ENCODE results near the gene GMPPA. TPM values are rescaled to one million over a fixed set of nuclear protein-coding genes. Genes with fewer than 3 reads are reported as not detected.

Gene GMPPA
- total RNA-seq, 1 donor from 2014 or later: 23.2 TPM

DNA sequence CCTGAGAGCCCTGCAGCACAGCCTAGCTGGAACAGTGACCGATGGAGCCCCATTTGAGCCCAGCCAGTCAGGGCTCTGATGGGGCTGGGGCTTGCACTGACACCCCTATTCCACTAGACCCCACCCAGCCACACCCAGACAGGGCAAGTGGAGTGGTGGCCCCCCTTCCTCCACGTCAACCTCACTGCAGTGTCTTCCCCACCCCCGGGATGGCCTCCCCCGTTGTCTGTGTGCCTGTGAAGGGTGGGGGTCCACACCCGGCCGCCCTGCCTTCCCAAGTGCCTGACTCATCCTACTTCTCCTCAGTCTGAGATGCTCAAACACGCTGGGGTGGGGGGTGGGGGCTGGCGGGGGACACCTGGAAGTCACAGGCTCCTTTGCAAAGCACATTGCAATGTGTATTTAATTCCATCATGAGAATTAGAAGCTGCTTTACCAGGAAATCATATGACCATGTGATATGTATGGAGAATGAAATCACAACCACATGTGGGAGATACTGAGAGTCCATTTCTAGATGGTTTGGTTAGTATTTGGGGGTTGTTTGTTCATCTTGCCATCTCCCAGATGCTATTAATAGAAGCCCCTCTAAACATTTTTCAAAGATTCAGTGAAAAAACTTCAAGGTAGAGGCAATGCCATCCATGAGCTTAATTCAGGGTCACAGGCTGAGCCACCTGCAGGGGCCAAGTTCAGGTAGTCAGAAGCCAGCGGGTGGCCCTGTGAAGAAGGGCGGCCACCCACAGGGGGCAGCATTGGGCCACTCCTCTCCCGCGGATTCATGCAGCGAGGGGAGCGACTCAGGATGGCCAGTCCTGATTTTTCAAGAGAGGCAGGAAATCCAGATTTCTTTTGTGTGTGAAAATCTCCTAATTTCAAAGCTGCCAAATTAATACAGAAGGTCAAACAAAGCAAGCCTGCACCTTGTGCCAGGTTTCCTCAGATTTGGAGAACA, 22.7 kb upstream of the GMPPA start:
- DNase-seq: peak; percentile 89
- H3K27ac Mint-ChIP-seq (ENCODE audit: unreplicated experiment): peak overlapping the region; percentile 78
- H3K27me3 Mint-ChIP-seq (ENCODE audit: unreplicated experiment): peaks cover 14% of the 10 kb centered on the region
- no peaks in the 10 kb centered on the region for H3K9me3 Mint-ChIP-seq (ENCODE audit: unreplicated experiment)
- TF ChIP-seq, protein P1, sequence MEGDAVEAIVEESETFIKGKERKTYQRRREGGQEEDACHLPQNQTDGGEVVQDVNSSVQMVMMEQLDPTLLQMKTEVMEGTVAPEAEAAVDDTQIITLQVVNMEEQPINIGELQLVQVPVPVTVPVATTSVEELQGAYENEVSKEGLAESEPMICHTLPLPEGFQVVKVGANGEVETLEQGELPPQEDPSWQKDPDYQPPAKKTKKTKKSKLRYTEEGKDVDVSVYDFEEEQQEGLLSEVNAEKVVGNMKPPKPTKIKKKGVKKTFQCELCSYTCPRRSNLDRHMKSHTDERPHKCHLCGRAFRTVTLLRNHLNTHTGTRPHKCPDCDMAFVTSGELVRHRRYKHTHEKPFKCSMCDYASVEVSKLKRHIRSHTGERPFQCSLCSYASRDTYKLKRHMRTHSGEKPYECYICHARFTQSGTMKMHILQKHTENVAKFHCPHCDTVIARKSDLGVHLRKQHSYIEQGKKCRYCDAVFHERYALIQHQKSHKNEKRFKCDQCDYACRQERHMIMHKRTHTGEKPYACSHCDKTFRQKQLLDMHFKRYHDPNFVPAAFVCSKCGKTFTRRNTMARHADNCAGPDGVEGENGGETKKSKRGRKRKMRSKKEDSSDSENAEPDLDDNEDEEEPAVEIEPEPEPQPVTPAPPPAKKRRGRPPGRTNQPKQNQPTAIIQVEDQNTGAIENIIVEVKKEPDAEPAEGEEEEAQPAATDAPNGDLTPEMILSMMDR (IDR thresholded peaks at IDR 0.05; ENCODE audit: partially characterized antibody, unreplicated experiment): peak; percentile 87
- H3K36me3 Mint-ChIP-seq (ENCODE audit: unreplicated experiment): no peaks in the 10 kb centered on the region
- H3K4me1 Mint-ChIP-seq (ENCODE audit: low read depth, unreplicated experiment): peaks cover 9% of the 10 kb centered on the region
- H3K4me3 Mint-ChIP-seq (ENCODE audit: unreplicated experiment): peak overlapping the region; percentile 81

- peaks cover 16% of the 10 kb centered on the region for H3K27me3 Mint-ChIP-seq (ENCODE audit: unreplicated experiment)
- TF ChIP-seq, protein P1 (IDR thresholded peaks at IDR 0.05; ENCODE audit: partially characterized antibody, unreplicated experiment): no peak
- H3K4me3 Mint-ChIP-seq (ENCODE audit: unreplicated experiment): peak overlapping the region; percentile 81
- no peaks in the 10 kb centered on the region for H3K36me3 Mint-ChIP-seq (ENCODE audit: unreplicated experiment)
- H3K9me3 Mint-ChIP-seq (ENCODE audit: unreplicated experiment): no peaks in the 10 kb centered on the region
- H3K4me1 Mint-ChIP-seq (ENCODE audit: low read depth, unreplicated experiment): peaks cover 8% of the 10 kb centered on the region
- H3K27ac Mint-ChIP-seq (ENCODE audit: unreplicated experiment): peak overlapping the region; percentile 78
- peak; percentile 89 for DNase-seq
These were observed 22.0 kb upstream of the GMPPA start for GRCh38 chr2:219476652-219477151.

DNA sequence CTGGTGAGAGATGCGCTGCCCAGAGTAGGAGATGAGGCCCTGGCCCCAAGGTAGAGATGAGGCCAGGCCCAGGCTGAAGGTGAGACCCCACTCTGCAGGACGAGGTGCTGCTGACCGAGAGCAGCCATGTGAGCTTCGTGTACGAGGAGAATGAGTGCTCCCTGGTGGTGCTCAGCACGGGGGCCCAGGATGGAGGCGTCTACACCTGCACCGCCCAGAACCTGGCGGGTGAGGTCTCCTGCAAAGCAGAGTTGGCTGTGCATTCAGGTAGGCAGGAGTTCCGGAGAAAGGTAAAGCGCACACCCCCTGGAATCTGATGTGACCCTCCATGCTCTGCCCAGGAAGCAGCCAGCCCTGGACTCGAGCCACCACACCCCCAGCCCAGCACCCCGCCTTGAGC, 21.5 kb upstream of the GMPPA start:
- TF ChIP-seq, protein P1 (IDR thresholded peaks at IDR 0.05; ENCODE audit: partially characterized antibody, unreplicated experiment): no peak
- Mint-ChIP-seq H3K9me3 (ENCODE audit: unreplicated experiment) (no peaks in the 10 kb centered on the region), H3K27ac (ENCODE audit: unreplicated experiment) (peak overlapping the region; percentile 78), H3K27me3 (ENCODE audit: unreplicated experiment) (peaks cover 16% of the 10 kb centered on the region), H3K36me3 (ENCODE audit: unreplicated experiment) (no peaks in the 10 kb centered on the region), H3K4me3 (ENCODE audit: unreplicated experiment) (no peak overlapping the region), H3K4me1 (ENCODE audit: low read depth, unreplicated experiment) (peaks cover 8% of the 10 kb centered on the region)
- no peak for DNase-seq

DNA sequence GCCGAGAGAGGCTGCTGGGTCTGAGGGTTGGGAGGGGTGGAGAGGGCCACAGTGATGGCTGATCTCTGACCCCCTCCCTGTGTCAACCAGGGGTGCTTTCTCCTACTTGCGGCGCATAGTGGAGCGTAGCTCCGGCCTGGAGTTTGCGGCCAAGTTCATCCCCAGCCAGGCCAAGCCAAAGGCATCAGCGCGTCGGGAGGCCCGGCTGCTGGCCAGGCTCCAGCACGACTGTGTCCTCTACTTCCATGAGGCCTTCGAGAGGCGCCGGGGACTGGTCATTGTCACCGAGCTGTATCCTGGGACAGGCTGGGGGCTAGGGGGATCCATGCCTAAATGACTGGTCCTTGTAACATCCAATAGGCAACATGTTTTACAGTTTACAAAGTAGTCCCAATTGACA, 20.9 kb upstream of the GMPPA start:
- H3K27ac Mint-ChIP-seq (ENCODE audit: unreplicated experiment): no peak overlapping the region

More for the DNA sequence above, 20.9 kb upstream of the GMPPA start:
- no peak for DNase-seq
- TF ChIP-seq, protein P1 (IDR thresholded peaks at IDR 0.05; ENCODE audit: partially characterized antibody, unreplicated experiment): no peak
- H3K4me1 Mint-ChIP-seq (ENCODE audit: low read depth, unreplicated experiment): peaks cover 9% of the 10 kb centered on the region
- H3K9me3 Mint-ChIP-seq (ENCODE audit: unreplicated experiment): peaks cover under 1% of the 10 kb centered on the region
- H3K4me3 Mint-ChIP-seq (ENCODE audit: unreplicated experiment): no peak overlapping the region
- no peaks in the 10 kb centered on the region for H3K36me3 Mint-ChIP-seq (ENCODE audit: unreplicated experiment)
- H3K27me3 Mint-ChIP-seq (ENCODE audit: unreplicated experiment): peaks cover 16% of the 10 kb centered on the region

Data from glutamatergic neuron (in vitro differentiated cells).